WI38 (cell line): ENCODE measurements around the gene BCAS3.

Experiments
- H3K4me3 ChIP-seq: 2 replicates; pipeline ENCODE4 v1.5.1; 2011; ENCODE audit warnings: low read depth, mild to moderate bottlenecking, control low read depth, low read length
- CTCF ChIP-seq: IDR thresholded peaks from 2 replicates; pipeline ENCODE4 v1.5.1; 2012; ENCODE audit warnings: low read depth, mild to moderate bottlenecking, control low read depth, low read length

The BCAS3 gene

GRCh38 chr17:61185385-61185784, 507.7 kb downstream of the BCAS3 start:
- no peak overlapping the region for H3K4me3 ChIP-seq
- no peak for TF ChIP-seq CTCF

DNA sequence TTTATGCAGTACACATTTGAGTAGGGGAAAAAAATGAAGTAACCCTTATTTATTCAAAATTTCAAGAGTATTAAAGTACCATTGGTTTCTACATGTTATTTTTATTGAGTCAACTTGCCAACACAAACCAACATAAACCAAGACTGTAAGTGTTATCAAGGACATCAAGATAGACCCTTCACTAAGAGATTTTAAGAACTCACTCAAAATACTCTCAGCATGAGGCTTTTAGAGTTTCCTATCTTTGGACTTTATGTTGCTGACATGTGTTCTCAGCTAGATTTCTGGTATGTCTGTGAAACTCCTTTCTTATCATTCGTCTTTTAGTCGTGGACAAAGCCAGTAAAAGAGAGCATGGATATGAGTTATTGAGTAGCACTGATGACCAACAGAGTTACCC, 509.4 kb downstream of the BCAS3 start:
- no peak overlapping the region for H3K4me3 ChIP-seq
- no peak for TF ChIP-seq CTCF

- H3K4me3 ChIP-seq = no peak overlapping the region
- TF ChIP-seq CTCF = no peak
Measured at GRCh38 chr17:61188081-61188480, 510.4 kb downstream of the BCAS3 start.

- no peak for TF ChIP-seq CTCF
- H3K4me3 ChIP-seq = no peak overlapping the region
Measured at GRCh38 chr17:61189968-61190367, 512.3 kb downstream of the BCAS3 start.

- no peak for TF ChIP-seq CTCF
- H3K4me3 ChIP-seq = peak overlapping the region; percentile 49
Measured at GRCh38 chr17:61196302-61196704, 518.7 kb downstream of the BCAS3 start.

- peak overlapping the region; percentile 49 for H3K4me3 ChIP-seq
- no peak for TF ChIP-seq CTCF
Measured at GRCh38 chr17:61196799-61197198, 519.1 kb downstream of the BCAS3 start.

DNA sequence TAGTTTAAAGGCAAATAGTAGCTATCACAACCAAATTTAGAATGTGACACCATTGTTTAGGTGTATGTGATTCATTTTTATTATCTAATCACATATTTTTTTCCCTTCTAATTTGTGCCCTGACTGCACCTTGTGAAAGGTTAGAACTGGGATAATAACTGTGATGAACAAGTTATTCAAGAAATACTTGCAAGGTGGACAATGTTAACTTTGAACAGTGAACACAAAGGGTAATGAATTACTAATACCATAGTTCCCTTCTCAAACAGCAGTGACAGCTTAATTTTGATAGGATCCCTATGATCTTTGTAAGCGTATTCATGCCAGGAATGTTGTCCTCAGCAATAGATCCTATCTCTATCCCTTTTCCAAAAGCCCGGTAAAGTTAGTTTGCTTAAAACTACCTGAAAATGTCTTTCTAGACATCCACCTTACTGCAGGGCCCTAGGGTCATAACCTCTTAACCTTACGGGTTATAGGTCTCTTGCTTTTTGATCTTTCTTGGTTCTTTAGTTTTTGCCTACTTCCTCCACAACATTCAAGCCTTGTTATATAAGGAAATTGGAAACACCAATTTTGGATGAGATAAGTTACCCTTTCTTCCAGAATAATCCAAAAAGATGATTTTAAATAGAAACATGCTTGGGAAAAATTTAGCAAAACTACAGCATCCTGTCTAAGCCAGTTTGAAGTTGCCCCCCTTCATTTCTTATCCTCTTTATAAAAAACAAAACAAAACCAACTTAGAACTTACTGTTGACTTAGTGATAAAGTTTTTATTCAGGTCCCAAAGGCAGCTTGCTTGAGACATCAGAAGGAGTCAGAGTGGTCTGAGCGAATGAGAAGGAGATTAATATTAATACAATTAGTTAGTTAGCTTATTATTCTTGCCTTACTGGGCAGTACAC, 522.0 kb downstream of the BCAS3 start:
- TF ChIP-seq CTCF = no peak
- H3K4me3 ChIP-seq = no peak overlapping the region
